Measurements from ENCODE around the gene NUDT4B.
"Not testable (repeated sequence)": the region's sequence is repeated elsewhere in the genome, so short reads cannot be mapped to it uniquely, and the experiment has no call there.

The NUDT4B gene

DNA sequence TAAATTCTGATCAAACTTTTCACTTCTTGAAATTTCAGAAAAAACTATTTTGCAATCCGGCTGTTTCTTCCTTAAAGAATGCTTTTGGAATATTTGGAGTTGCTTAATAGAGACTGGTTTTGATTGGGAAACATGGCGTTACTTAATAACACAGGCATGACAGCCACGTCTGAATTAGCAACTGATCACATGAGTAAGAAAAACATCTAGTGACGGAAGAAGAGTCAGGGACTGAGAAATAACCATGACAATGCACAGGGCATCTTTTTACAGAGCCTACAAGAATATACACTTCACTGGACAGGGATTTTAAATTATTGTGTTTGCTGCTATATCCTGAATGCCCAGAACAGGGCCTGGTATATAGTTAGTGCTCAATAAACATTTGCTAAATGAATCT lies 25.1 kb downstream of the NUDT4B start:
- H3K27ac ChIP-seq (ENCODE audit: low read depth, low read length); H3K4me1 ChIP-seq (ENCODE audit: insufficient read depth, low read length); H3K9ac ChIP-seq (ENCODE audit: low read length); H3K36me3 ChIP-seq (ENCODE audit: insufficient read depth, low read length); H3K27me3 ChIP-seq (ENCODE audit: control insufficient read depth in 1 of 2, insufficient read depth in 2 of 2, low read length in 2 of 2); H3K9me3 ChIP-seq (ENCODE audit: low read length); H3K4me3 ChIP-seq (ENCODE audit: low read depth in 1 of 2, low read length in 2 of 2): not testable (repeated sequence)

DNA sequence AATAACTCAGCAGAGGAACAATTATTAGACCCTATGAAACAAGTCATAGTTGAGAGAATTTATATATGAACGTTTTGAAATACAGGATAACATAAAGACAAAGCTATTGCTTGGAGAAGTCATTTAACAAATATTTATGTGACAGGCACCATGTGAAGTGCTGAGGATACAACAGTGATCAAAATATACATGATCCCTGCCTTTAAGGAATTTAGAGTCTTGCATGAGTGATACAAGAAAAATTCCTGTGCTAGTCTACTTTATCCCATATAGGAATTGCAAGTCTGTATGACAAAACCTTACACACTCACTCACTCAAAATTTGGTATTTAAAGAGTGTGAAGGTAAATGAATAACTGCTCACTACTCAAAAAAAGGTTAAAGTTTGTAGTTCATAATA lies 25.5 kb downstream of the NUDT4B start:
- H3K4me3 ChIP-seq (ENCODE audit: low read depth in 1 of 2, low read length in 2 of 2); H3K27me3 ChIP-seq (ENCODE audit: control insufficient read depth in 1 of 2, insufficient read depth in 2 of 2, low read length in 2 of 2); H3K36me3 ChIP-seq (ENCODE audit: insufficient read depth, low read length); H3K4me1 ChIP-seq (ENCODE audit: insufficient read depth, low read length); H3K27ac ChIP-seq (ENCODE audit: low read depth, low read length); H3K9me3 ChIP-seq (ENCODE audit: low read length); H3K9ac ChIP-seq (ENCODE audit: low read length): not testable (repeated sequence)

DNA sequence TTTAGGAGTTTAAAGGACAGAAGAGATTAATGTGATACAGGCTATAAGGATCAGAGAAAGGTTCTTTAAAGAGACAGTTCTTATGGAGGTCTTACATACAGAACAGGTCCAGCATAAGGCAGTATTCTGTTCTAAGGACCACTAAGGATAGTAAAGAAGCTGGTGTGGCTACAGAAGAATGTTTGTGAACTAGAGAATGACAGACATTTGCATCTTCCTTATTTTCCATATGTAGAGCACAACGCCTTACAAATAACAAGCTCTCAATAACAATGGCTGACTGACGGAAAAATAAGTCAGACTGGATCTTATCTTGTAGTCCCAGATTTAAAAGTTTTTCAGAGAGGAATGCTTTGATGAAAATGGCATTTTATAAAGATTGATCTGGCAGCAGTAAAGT lies 26.7 kb downstream of the NUDT4B start:
- H3K9me3 ChIP-seq (ENCODE audit: low read length); H3K27ac ChIP-seq (ENCODE audit: low read depth, low read length); H3K27me3 ChIP-seq (ENCODE audit: control insufficient read depth in 1 of 2, insufficient read depth in 2 of 2, low read length in 2 of 2); H3K4me1 ChIP-seq (ENCODE audit: insufficient read depth, low read length); H3K9ac ChIP-seq (ENCODE audit: low read length); H3K4me3 ChIP-seq (ENCODE audit: low read depth in 1 of 2, low read length in 2 of 2); H3K36me3 ChIP-seq (ENCODE audit: insufficient read depth, low read length): not testable (repeated sequence)

DNA sequence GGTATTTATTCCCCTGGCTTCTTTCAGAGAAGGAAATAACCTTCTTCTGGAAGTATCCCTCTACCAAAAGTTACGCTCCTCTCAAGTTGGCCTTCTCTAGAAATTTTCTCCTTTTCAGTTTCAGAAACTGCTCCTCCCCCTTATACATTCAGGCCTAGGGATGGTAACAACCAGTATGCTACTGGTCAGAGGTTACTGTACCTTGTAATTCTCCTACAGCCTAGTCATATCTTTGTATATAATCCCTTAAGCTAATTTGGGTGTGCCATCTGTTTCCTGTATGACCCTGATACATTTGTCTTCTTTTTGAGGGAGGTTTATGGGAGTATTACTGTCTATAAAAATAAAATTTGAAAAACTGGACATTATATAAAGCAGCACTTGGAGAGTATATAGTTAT lies 29.1 kb downstream of the NUDT4B start:
- not testable (repeated sequence) for H3K27me3 ChIP-seq (ENCODE audit: control insufficient read depth in 1 of 2, insufficient read depth in 2 of 2, low read length in 2 of 2); H3K4me3 ChIP-seq (ENCODE audit: low read depth in 1 of 2, low read length in 2 of 2); H3K27ac ChIP-seq (ENCODE audit: low read depth, low read length); H3K4me1 ChIP-seq (ENCODE audit: insufficient read depth, low read length); H3K9me3 ChIP-seq (ENCODE audit: low read length); H3K9ac ChIP-seq (ENCODE audit: low read length); H3K36me3 ChIP-seq (ENCODE audit: insufficient read depth, low read length)

DNA sequence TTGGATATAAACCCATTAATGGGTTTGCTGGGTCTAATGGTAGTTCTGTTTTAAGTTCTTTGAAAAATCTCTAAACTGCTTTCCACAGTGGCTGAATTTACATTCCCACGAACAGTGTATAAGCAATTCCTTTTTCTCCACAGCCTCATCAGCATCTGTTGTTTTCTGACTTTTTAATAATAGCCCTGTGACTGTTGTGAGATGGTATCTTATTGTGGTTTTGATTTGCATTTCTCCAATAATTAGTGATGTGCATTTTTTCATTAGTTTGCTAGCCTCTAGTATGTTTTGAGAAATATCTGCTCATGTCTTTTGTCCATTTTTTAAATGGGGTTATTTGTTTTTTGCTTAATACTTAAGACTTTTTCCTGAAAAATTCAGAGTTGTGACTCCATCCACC lies 31.8 kb downstream of the NUDT4B start:
- H3K27ac ChIP-seq (ENCODE audit: low read depth, low read length); H3K9me3 ChIP-seq (ENCODE audit: low read length); H3K36me3 ChIP-seq (ENCODE audit: insufficient read depth, low read length); H3K4me3 ChIP-seq (ENCODE audit: low read depth in 1 of 2, low read length in 2 of 2); H3K4me1 ChIP-seq (ENCODE audit: insufficient read depth, low read length); H3K27me3 ChIP-seq (ENCODE audit: control insufficient read depth in 1 of 2, insufficient read depth in 2 of 2, low read length in 2 of 2); H3K9ac ChIP-seq (ENCODE audit: low read length): not testable (repeated sequence)

DNA sequence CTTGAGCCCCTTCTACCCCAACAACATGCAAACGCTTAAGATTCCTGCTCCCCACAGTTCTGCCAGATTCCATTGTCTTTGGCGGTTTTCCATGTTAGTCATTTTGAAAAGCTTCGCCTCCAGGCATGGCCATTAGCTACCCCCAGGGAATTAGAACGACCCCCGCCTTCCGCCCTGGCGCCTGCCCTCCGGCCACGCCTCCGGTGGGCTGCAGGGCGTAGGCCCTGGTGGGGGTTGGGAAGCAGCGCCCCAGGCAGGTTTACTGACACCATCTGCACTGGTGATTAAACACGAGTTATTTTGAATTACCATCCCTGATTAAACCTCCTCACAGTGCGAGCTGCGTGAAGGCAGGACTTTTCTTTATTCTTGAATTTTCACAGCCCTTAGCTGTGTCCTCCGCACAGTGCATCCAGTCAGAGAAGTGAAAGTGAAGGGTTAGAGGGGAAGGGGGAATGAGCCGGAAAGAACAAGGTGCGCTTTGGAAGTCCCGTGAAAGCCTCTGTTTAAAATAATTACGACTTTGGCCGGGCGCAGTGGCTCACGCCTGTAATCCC lies 43.0 kb downstream of the NUDT4B start:
- H3K27me3 ChIP-seq (ENCODE audit: control insufficient read depth in 1 of 2, insufficient read depth in 2 of 2, low read length in 2 of 2); H3K4me1 ChIP-seq (ENCODE audit: insufficient read depth, low read length); H3K27ac ChIP-seq (ENCODE audit: low read depth, low read length); H3K9ac ChIP-seq (ENCODE audit: low read length); H3K4me3 ChIP-seq (ENCODE audit: low read depth in 1 of 2, low read length in 2 of 2); H3K36me3 ChIP-seq (ENCODE audit: insufficient read depth, low read length); H3K9me3 ChIP-seq (ENCODE audit: low read length): not testable (repeated sequence)

DNA sequence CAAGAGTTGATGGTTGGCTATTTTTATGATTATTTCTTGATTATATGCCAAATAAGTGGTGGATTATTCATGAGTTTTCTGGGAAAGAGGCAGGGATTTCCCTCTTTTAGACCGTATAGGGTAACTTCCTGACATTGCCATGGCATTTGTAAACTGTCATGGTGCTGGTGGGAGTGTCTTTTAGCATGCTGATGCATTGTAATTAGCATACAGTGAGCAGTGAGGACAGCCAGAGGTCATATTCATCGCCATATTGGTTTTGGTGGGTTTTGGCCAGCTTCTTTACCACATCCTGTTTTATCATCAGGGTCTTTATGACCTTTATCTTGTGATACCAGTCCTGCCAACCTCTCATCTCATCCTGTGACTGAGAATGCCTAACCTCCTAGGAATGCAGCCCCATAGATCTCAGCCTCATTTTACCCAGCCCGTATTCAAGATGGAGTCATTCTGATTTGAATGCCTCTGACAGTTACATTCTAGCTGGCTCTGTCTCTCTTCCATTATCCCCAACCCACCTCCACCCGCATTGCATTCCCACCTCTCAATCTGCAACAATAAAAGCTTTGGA lies 45.3 kb downstream of the NUDT4B start:
- H3K27me3 ChIP-seq (ENCODE audit: control insufficient read depth in 1 of 2, insufficient read depth in 2 of 2, low read length in 2 of 2); H3K27ac ChIP-seq (ENCODE audit: low read depth, low read length); H3K9ac ChIP-seq (ENCODE audit: low read length); H3K4me3 ChIP-seq (ENCODE audit: low read depth in 1 of 2, low read length in 2 of 2); H3K9me3 ChIP-seq (ENCODE audit: low read length); H3K36me3 ChIP-seq (ENCODE audit: insufficient read depth, low read length); H3K4me1 ChIP-seq (ENCODE audit: insufficient read depth, low read length): not testable (repeated sequence)
